ENCODE measurements around the gene FAM168A. TPM values are rescaled to one million over a fixed set of nuclear protein-coding genes. Genes with fewer than 3 reads are reported as not detected.
A peak's percentile ranks its signal among the peaks of the same experiment; 100 is the strongest.

The FAM168A gene
- total and polyA plus RNA-seq, 10 of the 15 experiments (the other 5 are each of a cell fraction or from before 2014, with no cell fraction given) = 1.7 to 20.0 (median 10.0) TPM

GRCh38 chr11:73640592-73640991, 42.7 kb upstream of the FAM168A start (continued):
- TF ChIP-seq RAD21 (IDR thresholded peaks at IDR 0.05; ENCODE audit: insufficient read depth, low read depth, low read length) (no peak), JUND (IDR thresholded peaks at IDR 0.05; ENCODE audit: low read depth, low read length) (no peak)

GRCh38 chr11:73637012-73637411, 39.1 kb upstream of the FAM168A start:
- no peak overlapping the region for H3K9ac ChIP-seq (ENCODE audit: control insufficient read depth, insufficient read depth, low read length)
- H3K36me3 ChIP-seq (ENCODE audit: control insufficient read depth in 2 of 2, insufficient read depth in 2 of 2, low read length in 1 of 2) = no peaks in the 10 kb centered on the region
- H3K9me3 ChIP-seq (replicated peaks; ENCODE audit: control insufficient read depth, insufficient read depth, low read length) = no peaks in the 10 kb centered on the region; the same call in 2 of the 3 replicates
- ATAC-seq = no peak
- H4K20me1 ChIP-seq (ENCODE audit: control insufficient read depth, insufficient read depth) = no peaks in the 10 kb centered on the region
- H3K4me2 ChIP-seq (ENCODE audit: control insufficient read depth, insufficient read depth) = no peak overlapping the region
- TF ChIP-seq YY1 (IDR thresholded peaks at IDR 0.05; ENCODE audit: low read depth, low read length) (peak; percentile 75), CEBPB (IDR thresholded peaks at IDR 0.05; ENCODE audit: borderline replicate concordance in 1 of 2, low read depth in 2 of 2, low read length in 2 of 2) (no peak)
- FAIRE-seq = no peak
- WGBS (ENCODE audit: insufficient coverage, insufficient replicate concordance, low lambda C conversion rate, missing lambda C conversion rate) = 32% methylated on average over 1 of the region's 1 CpG
- intact Hi-C loops (cut with micrococcal nuclease; ENCODE audit: unreplicated experiment) = no loop called here
- no peaks in the 10 kb centered on the region for H3K79me2 ChIP-seq (ENCODE audit: control insufficient read depth, insufficient read depth, low read length)
- no peak overlapping the region for H2AFZ ChIP-seq (ENCODE audit: control insufficient read depth, low read depth, low read length)
- no peak overlapping the region for H3K27ac ChIP-seq (ENCODE audit: control insufficient read depth, insufficient read depth)
- H3K4me1 ChIP-seq (ENCODE audit: control insufficient read depth, insufficient read depth, low read length) = no peaks in the 10 kb centered on the region
- H3K4me3 ChIP-seq = no peak overlapping the region
- ChIA-PET CTCF (interaction anchor here (1.3 to 2.6 kb wide), 2 partner anchors 11 to 158 kb away, joined by 5 to 17 read pairs; no protein-coding TSS in a partner anchor), RAD21 (ENCODE audit: unreplicated experiment) (interaction anchor here (1.1 kb wide), 1 partner anchor 11 kb away, joined by 4 read pairs; no protein-coding TSS in a partner anchor), POLR2A (interaction anchor here (0.7 kb wide), 1 partner anchor 11 kb away, joined by 6 read pairs; no protein-coding TSS in a partner anchor), SMC1A (ENCODE audit: uncharacterized antibody, unreplicated experiment) (interaction anchor here (1.1 to 2.0 kb wide), 3 partner anchors 11 to 120 kb away, joined by 3 to 7 read pairs (median 3); no protein-coding TSS in a partner anchor)
- no TSS peak for BruUV-seq (replicated peaks)
- in situ Hi-C loops (cut with MboI) = no loop called here
- H3K27me3 ChIP-seq (replicated peaks in 1 of 2; ENCODE audit: control insufficient read depth in 2 of 2, insufficient read depth in 2 of 2, low read length in 1 of 2) = no peaks in the 10 kb centered on the region
- DNase-seq (ENCODE audit: low read depth, low spot score) = no peak

DNA sequence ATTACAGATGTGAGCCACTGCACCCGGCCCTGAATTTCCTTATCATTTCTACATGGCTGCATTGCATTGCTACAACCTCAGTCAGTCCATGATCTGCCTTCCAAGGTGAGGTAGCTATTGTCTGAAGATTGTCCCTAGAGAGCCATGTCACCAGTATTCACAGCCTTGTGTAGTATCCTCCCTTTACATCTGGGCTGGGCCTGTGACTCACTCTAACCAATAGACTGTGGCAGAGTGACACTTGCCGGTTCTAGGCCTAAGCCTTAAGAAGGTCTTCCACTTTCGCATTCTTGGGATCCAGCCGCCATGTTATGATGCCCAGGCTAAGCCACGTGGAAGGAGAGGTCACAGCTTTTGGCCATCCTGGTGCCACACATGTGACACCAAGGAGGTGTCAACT, 38.3 kb upstream of the FAM168A start:
- no peaks in the 10 kb centered on the region for H3K4me1 ChIP-seq (ENCODE audit: control insufficient read depth, insufficient read depth, low read length)
- no peak overlapping the region for H3K27ac ChIP-seq (ENCODE audit: control insufficient read depth, insufficient read depth)
- in situ Hi-C loops (cut with MboI) (no loop called here), intact Hi-C loops (cut with micrococcal nuclease; ENCODE audit: unreplicated experiment) (no loop called here)
- no peaks in the 10 kb centered on the region for H3K79me2 ChIP-seq (ENCODE audit: control insufficient read depth, insufficient read depth, low read length)
- no peaks in the 10 kb centered on the region; the same call in 2 of the 3 replicates for H3K9me3 ChIP-seq (replicated peaks; ENCODE audit: control insufficient read depth, insufficient read depth, low read length)
- no peaks in the 10 kb centered on the region for H4K20me1 ChIP-seq (ENCODE audit: control insufficient read depth, insufficient read depth)
- FAIRE-seq = no peak
- no peak for DNase-seq (ENCODE audit: low read depth, low spot score)
- H3K9ac ChIP-seq (ENCODE audit: control insufficient read depth, insufficient read depth, low read length) = no peak overlapping the region
- RAD21 ChIA-PET (ENCODE audit: unreplicated experiment) = interaction anchor here (1.1 kb wide), 1 partner anchor 10 kb away, joined by 4 read pairs; no protein-coding TSS in a partner anchor
- no peak overlapping the region for H3K4me3 ChIP-seq
- POLR2A ChIA-PET = no interaction called here
- ATAC-seq = no peak
- SMC1A ChIA-PET (ENCODE audit: uncharacterized antibody, unreplicated experiment) = interaction anchor here (1.1 to 2.0 kb wide), 3 partner anchors 11 to 119 kb away, joined by 3 to 7 read pairs (median 3); no protein-coding TSS in a partner anchor
- H3K27me3 ChIP-seq (replicated peaks in 1 of 2; ENCODE audit: control insufficient read depth in 2 of 2, insufficient read depth in 2 of 2, low read length in 1 of 2) = no peaks in the 10 kb centered on the region
- BruUV-seq (replicated peaks) = no TSS peak
- 77% methylated on average over 5 of the region's 5 CpGs for WGBS (ENCODE audit: insufficient coverage, insufficient replicate concordance, low lambda C conversion rate, missing lambda C conversion rate)
- H2AFZ ChIP-seq (ENCODE audit: control insufficient read depth, low read depth, low read length) = no peak overlapping the region
- H3K4me2 ChIP-seq (ENCODE audit: control insufficient read depth, insufficient read depth) = no peak overlapping the region
- no peak for TF ChIP-seq IRF4 (IDR thresholded peaks at IDR 0.05; ENCODE audit: low read depth, low read length)
- CTCF ChIA-PET = interaction anchor here (1.3 to 2.6 kb wide), 3 partner anchors 11 to 157 kb away, joined by 3 to 17 read pairs (median 5); no protein-coding TSS in a partner anchor
- H3K36me3 ChIP-seq (ENCODE audit: control insufficient read depth in 2 of 2, insufficient read depth in 2 of 2, low read length in 1 of 2) = no peaks in the 10 kb centered on the region
